ENCODE results near the gene KLHL11. TPM values are rescaled to one million over a fixed set of nuclear protein-coding genes. Genes with fewer than 3 reads are reported as not detected.
A peak's percentile ranks its signal among the peaks of the same experiment; 100 is the strongest.
"Not testable (repeated sequence)": the region's sequence is repeated elsewhere in the genome, so short reads cannot be mapped to it uniquely, and the experiment has no call there.

The KLHL11 gene
- total RNA-seq, 2 donors from 2014 or later = 24.2 to 45.0 TPM

- TF ChIP-seq POLR2A (IDR thresholded peaks at IDR 0.05) = no peak
- no peak for TF ChIP-seq CTCF (IDR thresholded peaks at IDR 0.05)
- no peak for TF ChIP-seq POLR2AphosphoS5 (IDR thresholded peaks at IDR 0.05)
- Histone ChIP-seq H3K36me3 (peaks cover 4 to 6% of the 10 kb centered on the region in 2 donors), H3K9me3 (no peaks in the 10 kb centered on the region), H3K27me3 (replicated peaks; ENCODE audit: insufficient read depth) (no peaks in the 10 kb centered on the region), H3K27ac (peak overlapping the region in 1 of 2 donors; percentile 61), H3K4me1 (replicated peaks) (peaks cover 15% of the 10 kb centered on the region), H3K4me3 (no peak overlapping the region)
- intact Hi-C loops (cut with DNase I) = no loop called here
- DNase-seq (ENCODE audit: low spot score) = no peak
- WGBS = 60% methylated on average over 3 of the region's 3 CpGs
Measured at GRCh38 chr17:41868568-41868967, 3.3 kb upstream of the KLHL11 start.

- no peaks in the 10 kb centered on the region for H3K36me3 ChIP-seq
- WGBS = 2% methylated on average over 10 of the region's 10 CpGs
- peak overlapping the region; percentile 83 to 90 for H3K27ac ChIP-seq
- H3K27me3 ChIP-seq (replicated peaks; ENCODE audit: insufficient read depth) = no peaks in the 10 kb centered on the region
- peak overlapping the region; percentile 83 to 99 for H3K4me3 ChIP-seq
- TF ChIP-seq POLR2A (IDR thresholded peaks at IDR 0.05) (no peak), POLR2AphosphoS5 (IDR thresholded peaks at IDR 0.05) (no peak), CTCF (IDR thresholded peaks at IDR 0.05) (no peak)
- H3K9me3 ChIP-seq = no peaks in the 10 kb centered on the region
- DNase-seq (ENCODE audit: low spot score) = no peak
- peaks cover 14% of the 10 kb centered on the region for H3K4me1 ChIP-seq (replicated peaks)
- intact Hi-C loops (cut with DNase I) = no loop called here
Measured at GRCh38 chr17:41865596-41865893, 322 bp upstream of the KLHL11 start.

GRCh38 chr17:41864498-41864835 is 756 bp downstream of the KLHL11 start:
- under 1% methylated on average over 25 of the region's 25 CpGs for WGBS
- TF ChIP-seq POLR2A (IDR thresholded peaks at IDR 0.05) (no peak), CTCF (IDR thresholded peaks at IDR 0.05) (no peak), POLR2AphosphoS5 (IDR thresholded peaks at IDR 0.05) (no peak)
- intact Hi-C loops (cut with DNase I) = no loop called here
- no peak for DNase-seq (ENCODE audit: low spot score)
- no peaks in the 10 kb centered on the region for H3K9me3 ChIP-seq
- peaks cover 6% of the 10 kb centered on the region for H3K4me1 ChIP-seq (replicated peaks)
- peak overlapping the region; percentile 83 to 90 for H3K27ac ChIP-seq
- peak overlapping the region; percentile 83 to 99 for H3K4me3 ChIP-seq
- H3K36me3 ChIP-seq = no peaks in the 10 kb centered on the region
- H3K27me3 ChIP-seq (replicated peaks; ENCODE audit: insufficient read depth) = no peaks in the 10 kb centered on the region

- H3K4me3 ChIP-seq = peak overlapping the region; percentile 83 to 99
- intact Hi-C loops (cut with DNase I) = no loop called here
- no peaks in the 10 kb centered on the region for H3K9me3 ChIP-seq
- no peak for DNase-seq (ENCODE audit: low spot score)
- H3K4me1 ChIP-seq (replicated peaks) = peaks cover 6% of the 10 kb centered on the region
- H3K36me3 ChIP-seq = no peaks in the 10 kb centered on the region
- no peaks in the 10 kb centered on the region for H3K27me3 ChIP-seq (replicated peaks; ENCODE audit: insufficient read depth)
- TF ChIP-seq CTCF (IDR thresholded peaks at IDR 0.05) (no peak), POLR2A (IDR thresholded peaks at IDR 0.05) (no peak), POLR2AphosphoS5 (IDR thresholded peaks at IDR 0.05) (no peak)
- no peak overlapping the region for H3K27ac ChIP-seq
- 62% methylated on average over 18 of the region's 18 CpGs for WGBS
Measured at GRCh38 chr17:41863074-41863848, 2.0 kb downstream of the KLHL11 start.

GRCh38 chr17:41860254-41860931 is 4.8 kb downstream of the KLHL11 start:
- intact Hi-C loops (cut with DNase I) = no loop called here
- H3K36me3 ChIP-seq = no peaks in the 10 kb centered on the region
- H3K4me3 ChIP-seq = no peak overlapping the region
- H3K27me3 ChIP-seq (replicated peaks; ENCODE audit: insufficient read depth) = no peaks in the 10 kb centered on the region
- peaks cover 6% of the 10 kb centered on the region for H3K4me1 ChIP-seq (replicated peaks)
- DNase-seq (ENCODE audit: low spot score) = no peak
- no peaks in the 10 kb centered on the region for H3K9me3 ChIP-seq
- TF ChIP-seq POLR2AphosphoS5 (IDR thresholded peaks at IDR 0.05) (no peak), CTCF (IDR thresholded peaks at IDR 0.05) (no peak), POLR2A (IDR thresholded peaks at IDR 0.05) (no peak)
- no peak overlapping the region for H3K27ac ChIP-seq
- WGBS = 69% methylated on average over 3 of the region's 3 CpGs

- not testable (repeated sequence) for H3K27ac ChIP-seq
Measured at GRCh38 chr17:41851382-41851781, 13.8 kb downstream of the KLHL11 start.

More at GRCh38 chr17:41851382-41851781, 13.8 kb downstream of the KLHL11 start:
- H3K27me3 ChIP-seq (replicated peaks; ENCODE audit: insufficient read depth); DNase-seq (ENCODE audit: low spot score); H3K9me3 ChIP-seq; H3K4me3 ChIP-seq; H3K4me1 ChIP-seq (replicated peaks); H3K36me3 ChIP-seq; intact Hi-C loops (cut with DNase I): not testable (repeated sequence)
- WGBS = 96% methylated on average over 14 of the region's 14 CpGs
